HepG2 (cell line): ENCODE data around the gene STK39. TPM values are rescaled to one million over a fixed set of nuclear protein-coding genes. Genes with fewer than 3 reads are reported as not detected.

Source experiments
- ADNP ChIP-seq: sonication (generic); formaldehyde crosslinking; IDR thresholded peaks from 2 replicates; pipeline ENCODE4 v1.4.0; 2020; ENCODE audit warnings: missing genetic modification reagents
- ASH2L ChIP-seq: fragments of 300-600, 200-600 bp; sonication (generic); IDR thresholded peaks from 2 replicates; pipeline ENCODE4 v1.7.0; 2017; ENCODE audit warnings: low read depth, mild to moderate bottlenecking, moderate library complexity, mixed read lengths, low read length; ENCODE audit not compliant: insufficient read length
- CCDC6 ChIP-seq: sonication (generic); formaldehyde crosslinking; IDR thresholded peaks from 2 replicates; pipeline ENCODE4 v1.8.1; 2022; ENCODE audit warnings: mild to moderate bottlenecking, missing genetic modification reagents, moderate library complexity
- EP300 ChIP-seq, 3 experiments: sonication (generic) in 1 of 3; formaldehyde crosslinking in 1 of 3; IDR thresholded peaks; 2 replicates each; pipeline versions ENCODE4 v1.5.1 to v1.6.1; 2011 to 2020; ENCODE audit warnings: low read depth in 2 of 3, low read length in 2 of 3, borderline replicate concordance in 1 of 3, improper control_type of control experiment in 1 of 3, mild to moderate bottlenecking in 1 of 3, missing genetic modification reagents in 1 of 3, moderate library complexity in 1 of 3
- FOXA3 ChIP-seq: IDR thresholded peaks from 2 replicates; pipeline ENCODE4 v1.6.1; 2016; ENCODE audit warnings: missing genetic modification reagents, missing compliant biosample characterization
- GATAD2A ChIP-seq: IDR thresholded peaks from 2 replicates; pipeline ENCODE4 v1.6.1; 2016
- GZF1 ChIP-seq: sonication (generic); formaldehyde crosslinking; IDR thresholded peaks from 2 replicates; pipeline ENCODE4 v1.5.1; 2020; ENCODE audit warnings: mild to moderate bottlenecking, missing genetic modification reagents
- HDAC1 ChIP-seq: sonication (generic); formaldehyde crosslinking; IDR thresholded peaks from 2 replicates; pipeline ENCODE4 v1.5.1; 2020; ENCODE audit warnings: mild to moderate bottlenecking, missing genetic modification reagents
- HNF4A ChIP-seq: sonication (generic); formaldehyde crosslinking; IDR thresholded peaks from 2 replicates; pipeline ENCODE4 v1.4.0; 2020; ENCODE audit warnings: missing genetic modification reagents
- MIER3 ChIP-seq: IDR thresholded peaks from 2 replicates; pipeline ENCODE4 v1.6.1; 2016; ENCODE audit warnings: missing compliant biosample characterization, borderline replicate concordance
- PITX1 ChIP-seq: sonication (generic); formaldehyde crosslinking; IDR thresholded peaks from 2 replicates; pipeline ENCODE4 v1.5.1; 2020; ENCODE audit warnings: mild to moderate bottlenecking, missing genetic modification reagents
- POGZ ChIP-seq: sonication (generic); formaldehyde crosslinking; IDR thresholded peaks from 2 replicates; pipeline ENCODE4 v1.4.0; 2020; ENCODE audit warnings: mild to moderate bottlenecking, missing genetic modification reagents
- RFXAP ChIP-seq: sonication (generic); formaldehyde crosslinking; IDR thresholded peaks from 2 replicates; pipeline ENCODE4 v1.4.0; 2020; ENCODE audit warnings: missing genetic modification reagents, borderline replicate concordance
- RXRB ChIP-seq: IDR thresholded peaks from 2 replicates; pipeline ENCODE4 v1.6.1; 2016; ENCODE audit warnings: borderline replicate concordance, missing genetic modification reagents, missing compliant biosample characterization
- SAP130 ChIP-seq: IDR thresholded peaks from 2 replicates; pipeline ENCODE4 v1.6.1; 2016; ENCODE audit warnings: low read depth
- SMAD3 ChIP-seq: sonication (generic); formaldehyde crosslinking; IDR thresholded peaks from 2 replicates; pipeline ENCODE4 v1.4.0; 2020; ENCODE audit warnings: missing genetic modification reagents
- SOX13 ChIP-seq, 3 experiments: fragments of 450-650 bp in 1 of 3; sonication (generic) in 1 of 3; formaldehyde crosslinking in 1 of 3; IDR thresholded peaks in 2 of 3; conservative IDR thresholded peaks in 1 of 3; 2 replicates each; pipeline versions ENCODE4 v1.5.0 to v1.6.1; 2016 to 2020; ENCODE audit warnings: antibody characterized with exemption in 1 of 3, mild to moderate bottlenecking in 1 of 3, missing compliant biosample characterization in 1 of 3, missing genetic modification reagents in 1 of 3, moderate library complexity in 1 of 3
- STAG1 ChIP-seq: sonication (generic); formaldehyde crosslinking; IDR thresholded peaks from 2 replicates; pipeline ENCODE4 v1.4.0; 2020; ENCODE audit warnings: missing genetic modification reagents
- TGIF2 ChIP-seq: IDR thresholded peaks from 2 replicates; pipeline ENCODE4 v1.6.1; 2016; ENCODE audit warnings: control low read depth, missing compliant biosample characterization
- ZFX ChIP-seq: sonication (generic); formaldehyde crosslinking; IDR thresholded peaks from 2 replicates; pipeline ENCODE4 v1.4.0; 2020; ENCODE audit warnings: mild to moderate bottlenecking, low read depth, missing genetic modification reagents, moderate library complexity
- ZNF232 ChIP-seq: sonication (generic); formaldehyde crosslinking; IDR thresholded peaks from 2 replicates; pipeline ENCODE4 v1.4.0; 2020; ENCODE audit warnings: missing genetic modification reagents, borderline replicate concordance
- ZSCAN20 ChIP-seq: sonication (generic); formaldehyde crosslinking; IDR thresholded peaks from 2 replicates; pipeline ENCODE4 v1.4.0; 2020; ENCODE audit warnings: missing genetic modification reagents, mild to moderate bottlenecking, borderline replicate concordance
- ZSCAN9 ChIP-seq: IDR thresholded peaks from 2 replicates; pipeline ENCODE4 v1.6.1; 2016; ENCODE audit warnings: borderline replicate concordance
- ZZZ3 ChIP-seq: sonication (generic); formaldehyde crosslinking; IDR thresholded peaks from 2 replicates; pipeline ENCODE4 v1.4.0; 2020; ENCODE audit warnings: missing genetic modification reagents, mild to moderate bottlenecking, borderline replicate concordance
- polyA plus RNA-seq, 8 experiments: library from polyadenylated mRNA; depleted of rRNA in 3 of 8; stranded (reverse) in 7 of 8; unstranded in 1 of 8; fragments of >200 nt; fragmentation: Illumina TruSeq in 4 of 8; extraction: Trizol in 4 of 8; gene quantifications; 2 replicates each; pipeline versions ENCODE4 v1.2.1 to v1.2.3, GENCODE V29; 2011 to 2016; ENCODE audit warnings: low read depth in 4 of 8, missing spikeins in 1 of 8, mixed read lengths in 1 of 8; ENCODE audit not compliant: insufficient read depth in 1 of 8
- total RNA-seq, 5 experiments: library from RNA; depleted of rRNA; stranded (reverse); fragments of >200 nt; fragmentation: Illumina TruSeq; extraction: Trizol; gene quantifications; 2 replicates each; pipeline ENCODE4 v1.2.3, GENCODE V29; 2016; ENCODE audit warnings: low read depth in 1 of 5
- TF ChIP-seq, protein P1 (sequence below): sonication (generic); formaldehyde crosslinking; IDR thresholded peaks from 2 replicates; pipeline ENCODE4 v1.8.0; 2022; ENCODE audit warnings: missing genetic modification reagents, mild to moderate bottlenecking, inconsistent platforms, borderline replicate concordance
- TF ChIP-seq, protein P2 (sequence below): sonication (generic); formaldehyde crosslinking; IDR thresholded peaks from 2 replicates; pipeline ENCODE4 v1.5.0; 2020; ENCODE audit warnings: missing genetic modification reagents
- TF ChIP-seq, protein P3 (sequence below): sonication (generic); formaldehyde crosslinking; IDR thresholded peaks from 2 replicates; pipeline ENCODE4 v1.4.0; 2020; ENCODE audit warnings: low read depth, mild to moderate bottlenecking, missing genetic modification reagents

Gene STK39
- total and polyA plus RNA-seq, 2 of the 13 experiments (the other 11 are each of a cell fraction or from before 2014, with no cell fraction given): 27.3 to 38.4 TPM

DNA sequence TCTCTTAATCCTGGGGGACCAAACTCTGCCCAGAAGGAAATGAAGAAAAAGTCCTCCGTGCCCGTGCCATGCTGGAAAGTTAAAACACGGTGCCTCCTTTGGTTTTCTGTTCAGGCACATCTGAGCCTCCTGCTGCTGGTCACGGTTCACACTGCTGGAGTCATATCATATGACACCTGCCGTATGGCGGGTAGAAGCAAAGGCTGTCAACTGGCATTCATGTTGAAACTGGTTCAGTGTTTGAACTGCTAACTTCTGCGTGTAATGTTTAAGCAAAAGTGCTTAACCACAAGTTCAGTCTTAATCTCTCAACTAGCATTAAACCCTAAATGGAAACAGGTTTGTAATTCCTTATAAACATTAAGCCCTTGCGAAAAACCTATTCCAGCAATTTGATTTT lies 3.1 kb downstream of the STK39 start (continued):
- TF ChIP-seq ZFX (CRISPR knock-in tag) (peak; percentile 48; the same call in 1 of the 2 replicates), HNF4A (CRISPR knock-in tag) (peak; percentile 16; the same call in 1 of the 2 replicates), GZF1 (CRISPR knock-in tag) (no peak), SOX13 (IDR thresholded peaks at IDR 0.05) (no peak), SOX13 (CRISPR knock-in tag; conservative IDR thresholded peaks at IDR 0.05 in 1 of 2, IDR thresholded peaks at IDR 0.05 in 1 of 2) (peak in 1 of 2 experiments; percentile 46; a peak in 1 of 4 replicates), TGIF2 (CRISPR knock-in tag) (peak; percentile 80), SAP130 (CRISPR knock-in tag) (peak; percentile 72), ZSCAN9 (peak; percentile 35; the same call in 1 of the 2 replicates), ZNF232 (CRISPR knock-in tag) (peak; percentile 73; the same call in 1 of the 2 replicates), POGZ (CRISPR knock-in tag) (peak; percentile 63), RFXAP (CRISPR knock-in tag) (peak; percentile 43; the same call in 1 of the 2 replicates), CCDC6 (CRISPR knock-in tag) (0 out of 2 replicates have a peak, but pooled peaks have one; percentile 20), GATAD2A (CRISPR knock-in tag) (peak; percentile 81), ZSCAN20 (CRISPR knock-in tag) (0 out of 2 replicates have a peak, but pooled peaks have one; percentile 21), STAG1 (CRISPR knock-in tag) (0 out of 2 replicates have a peak, but pooled peaks have one; percentile 7), ASH2L (no peak), MIER3 (CRISPR knock-in tag) (0 out of 2 replicates have a peak, but pooled peaks have one; percentile 41), PITX1 (CRISPR knock-in tag) (peak; percentile 44; the same call in 1 of the 2 replicates), FOXA3 (peak; percentile 66), ZZZ3 (no peak), EP300 (IDR thresholded peaks at IDR 0.05; ENCODE audit: low read depth in 2 of 2, low read length in 2 of 2) (0 out of 4 replicates have a peak, but pooled peaks of 1 of the 2 experiments have one; percentile 24), EP300 (CRISPR knock-in tag; IDR thresholded peaks at IDR 0.05; ENCODE audit: borderline replicate concordance) (no peak), SMAD3 (CRISPR knock-in tag) (0 out of 2 replicates have a peak, but pooled peaks have one; percentile 36), HDAC1 (CRISPR knock-in tag) (peak; percentile 28; the same call in 1 of the 2 replicates), ADNP (CRISPR knock-in tag) (no peak), RXRB (CRISPR knock-in tag) (no peak)
- TF ChIP-seq, protein P1, sequence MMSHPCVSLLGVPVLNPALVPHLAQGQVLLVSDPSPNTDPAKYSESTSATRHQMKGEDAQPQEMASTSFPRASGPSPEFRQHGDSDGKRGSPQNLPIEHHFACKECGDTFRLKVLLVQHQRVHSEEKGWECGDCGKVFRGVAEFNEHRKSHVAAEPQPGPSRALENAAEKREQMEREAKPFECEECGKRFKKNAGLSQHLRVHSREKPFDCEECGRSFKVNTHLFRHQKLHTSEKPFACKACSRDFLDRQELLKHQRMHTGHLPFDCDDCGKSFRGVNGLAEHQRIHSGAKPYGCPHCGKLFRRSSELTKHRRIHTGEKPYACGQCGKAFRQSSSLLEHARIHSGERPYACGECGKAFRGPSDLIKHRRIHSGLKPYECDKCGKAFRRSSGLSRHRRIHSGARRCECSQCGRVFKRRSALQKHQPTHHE (CRISPR knock-in tag): no peak
- TF ChIP-seq, protein P2, sequence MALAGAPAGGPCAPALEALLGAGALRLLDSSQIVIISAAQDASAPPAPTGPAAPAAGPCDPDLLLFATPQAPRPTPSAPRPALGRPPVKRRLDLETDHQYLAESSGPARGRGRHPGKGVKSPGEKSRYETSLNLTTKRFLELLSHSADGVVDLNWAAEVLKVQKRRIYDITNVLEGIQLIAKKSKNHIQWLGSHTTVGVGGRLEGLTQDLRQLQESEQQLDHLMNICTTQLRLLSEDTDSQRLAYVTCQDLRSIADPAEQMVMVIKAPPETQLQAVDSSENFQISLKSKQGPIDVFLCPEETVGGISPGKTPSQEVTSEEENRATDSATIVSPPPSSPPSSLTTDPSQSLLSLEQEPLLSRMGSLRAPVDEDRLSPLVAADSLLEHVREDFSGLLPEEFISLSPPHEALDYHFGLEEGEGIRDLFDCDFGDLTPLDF (CRISPR knock-in tag): peak; percentile 37; the same call in 1 of the 2 replicates
- TF ChIP-seq, protein P3, sequence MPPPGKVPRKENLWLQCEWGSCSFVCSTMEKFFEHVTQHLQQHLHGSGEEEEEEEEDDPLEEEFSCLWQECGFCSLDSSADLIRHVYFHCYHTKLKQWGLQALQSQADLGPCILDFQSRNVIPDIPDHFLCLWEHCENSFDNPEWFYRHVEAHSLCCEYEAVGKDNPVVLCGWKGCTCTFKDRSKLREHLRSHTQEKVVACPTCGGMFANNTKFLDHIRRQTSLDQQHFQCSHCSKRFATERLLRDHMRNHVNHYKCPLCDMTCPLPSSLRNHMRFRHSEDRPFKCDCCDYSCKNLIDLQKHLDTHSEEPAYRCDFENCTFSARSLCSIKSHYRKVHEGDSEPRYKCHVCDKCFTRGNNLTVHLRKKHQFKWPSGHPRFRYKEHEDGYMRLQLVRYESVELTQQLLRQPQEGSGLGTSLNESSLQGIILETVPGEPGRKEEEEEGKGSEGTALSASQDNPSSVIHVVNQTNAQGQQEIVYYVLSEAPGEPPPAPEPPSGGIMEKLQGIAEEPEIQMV (CRISPR knock-in tag): 0 out of 2 replicates have a peak, but pooled peaks have one; percentile 52
